ENCODE measurements around the gene ERH. TPM values are rescaled to one million over a fixed set of nuclear protein-coding genes. Genes with fewer than 3 reads are reported as not detected.

ERH gene
- total RNA-seq, 1 donor from 2014 or later = 141 TPM

Other genes with a start within 250 kb of the ERH start
- 23.6 and 25.9 TPM in 2 replicates for gene DCAF5, start 245.2 kb downstream of the ERH start, total RNA-seq
- 27.9 and 34.2 TPM in 2 replicates for gene EXD2, start 206.8 kb downstream of the ERH start, total RNA-seq
- 0.33 and 3.4 TPM in 2 replicates for gene GALNT16, start 138.1 kb downstream of the ERH start, total RNA-seq
- gene SLC39A9, start 393 bp upstream of the ERH start, total RNA-seq = 82.8 and 86.3 TPM in 2 replicates
- gene PLEKHD1, start 86.4 kb upstream of the ERH start, total RNA-seq = 0.41 and 0.84 TPM in 2 replicates
- under 0.01 and 0.13 TPM in 2 replicates for gene CCDC177, start 176.6 kb upstream of the ERH start, total RNA-seq
- gene SUSD6, start 213.3 kb upstream of the ERH start, total RNA-seq = 49.0 TPM in 2 replicates